Suprapubic skin (tissue), 4 donors: ENCODE results near the gene KLF6.
A peak's percentile ranks its signal among the peaks of the same experiment; 100 is the strongest.

Experiments
- EP300 ChIP-seq: sonication (generic); formaldehyde crosslinking; IDR thresholded peaks from one replicate; pipeline ENCODE4 v1.6.1; 2017; ENCODE audit warnings: antibody characterized with exemption
- POLR2A ChIP-seq, 2 donors: fragments of 450-650 bp; IDR thresholded peaks; one replicate each; pipeline ENCODE4 v1.6.1; 2017; ENCODE audit warnings: antibody characterized with exemption in 2 of 2, mild to moderate bottlenecking in 2 of 2, moderate library complexity in 2 of 2
- POLR2AphosphoS5 ChIP-seq, 3 donors: sonication (generic); formaldehyde crosslinking; IDR thresholded peaks; one replicate each; pipeline ENCODE4 v1.6.1; 2017; ENCODE audit warnings: antibody characterized with exemption in 3 of 3
- TF ChIP-seq, protein P1 (sequence below), 2 donors: fragments of 200-600 bp in 1 of 2; fragments of 450-650 bp in 1 of 2; sonication (generic) in 1 of 2; IDR thresholded peaks; one replicate each; pipeline ENCODE4 v1.5.1; 2016 to 2019; ENCODE audit warnings: antibody characterized with exemption in 2 of 2, mild to moderate bottlenecking in 1 of 2, moderate library complexity in 1 of 2

DNA sequence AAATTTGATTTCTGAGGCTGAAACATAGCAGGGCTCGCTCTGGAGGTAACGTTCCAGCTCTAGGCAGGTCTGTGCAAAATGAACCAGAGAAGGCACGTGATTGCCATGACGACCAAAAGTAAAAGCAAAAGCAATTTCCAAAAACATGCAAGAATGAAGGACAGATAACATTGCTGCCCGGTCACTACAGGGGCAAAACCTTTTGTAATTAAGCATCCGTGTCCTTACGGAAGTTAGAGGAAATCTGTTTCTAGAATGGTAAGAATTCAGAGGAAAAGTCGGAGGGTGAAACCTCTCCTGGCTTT, 2.9 kb downstream of the KLF6 start:
- TF ChIP-seq, protein P1, sequence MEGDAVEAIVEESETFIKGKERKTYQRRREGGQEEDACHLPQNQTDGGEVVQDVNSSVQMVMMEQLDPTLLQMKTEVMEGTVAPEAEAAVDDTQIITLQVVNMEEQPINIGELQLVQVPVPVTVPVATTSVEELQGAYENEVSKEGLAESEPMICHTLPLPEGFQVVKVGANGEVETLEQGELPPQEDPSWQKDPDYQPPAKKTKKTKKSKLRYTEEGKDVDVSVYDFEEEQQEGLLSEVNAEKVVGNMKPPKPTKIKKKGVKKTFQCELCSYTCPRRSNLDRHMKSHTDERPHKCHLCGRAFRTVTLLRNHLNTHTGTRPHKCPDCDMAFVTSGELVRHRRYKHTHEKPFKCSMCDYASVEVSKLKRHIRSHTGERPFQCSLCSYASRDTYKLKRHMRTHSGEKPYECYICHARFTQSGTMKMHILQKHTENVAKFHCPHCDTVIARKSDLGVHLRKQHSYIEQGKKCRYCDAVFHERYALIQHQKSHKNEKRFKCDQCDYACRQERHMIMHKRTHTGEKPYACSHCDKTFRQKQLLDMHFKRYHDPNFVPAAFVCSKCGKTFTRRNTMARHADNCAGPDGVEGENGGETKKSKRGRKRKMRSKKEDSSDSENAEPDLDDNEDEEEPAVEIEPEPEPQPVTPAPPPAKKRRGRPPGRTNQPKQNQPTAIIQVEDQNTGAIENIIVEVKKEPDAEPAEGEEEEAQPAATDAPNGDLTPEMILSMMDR (IDR thresholded peaks at IDR 0.05), result no peak
- peak in 1 of 3 donors; percentile 40 for TF ChIP-seq POLR2AphosphoS5 (IDR thresholded peaks at IDR 0.05)
- no peak for TF ChIP-seq EP300
- no peak for TF ChIP-seq POLR2A (IDR thresholded peaks at IDR 0.05)
